Neural cell (in vitro differentiated cells): Measurements from ENCODE around the gene DUSP2. TPM values are rescaled to one million over a fixed set of nuclear protein-coding genes. Genes with fewer than 3 reads are reported as not detected.

Source experiments
- H2AFZ ChIP-seq: fragments of 200-600, 300-800 bp; sonication (generic), shearing (Covaris generic); 2 replicates; pipeline ENCODE4 v1.6.0; 2014; ENCODE audit warnings: low read depth, mild to moderate bottlenecking, antibody characterized with exemption, low read length, moderate library complexity
- H3F3A ChIP-seq: fragments of 200-600 bp; shearing (Covaris generic); 2 replicates; pipeline ENCODE4 v1.6.1; 2016; ENCODE audit warnings: mild to moderate bottlenecking, moderate library complexity, mixed read lengths, antibody characterized with exemption, low read length; ENCODE audit not compliant: insufficient read depth, poor library complexity, severe bottlenecking
- H3K27ac ChIP-seq: fragments of 200-600, 300-800 bp; sonication (generic), shearing (Covaris generic); 2 replicates; pipeline ENCODE4 v1.5.1; 2014; ENCODE audit warnings: mild to moderate bottlenecking, low read length, moderate library complexity
- H3K27me3 ChIP-seq: fragments of 300-800, 200-600 bp; sonication (generic), shearing (Covaris generic); 2 replicates; pipeline ENCODE4 v1.6.0; 2014; ENCODE audit warnings: mild to moderate bottlenecking, low read depth, low read length, moderate library complexity; ENCODE audit not compliant: insufficient read depth
- H3K36me3 ChIP-seq: fragments of 300-800, 200-600 bp; sonication (generic), shearing (Covaris generic); 2 replicates; pipeline ENCODE4 v1.5.1; 2014; ENCODE audit warnings: mild to moderate bottlenecking, antibody characterized with exemption, low read length, moderate library complexity; ENCODE audit not compliant: insufficient read depth
- H3K4me2 ChIP-seq: fragments of 300-800, 200-600 bp; sonication (generic), shearing (Covaris generic); 2 replicates; pipeline ENCODE4 v1.6.0; 2014; ENCODE audit warnings: mild to moderate bottlenecking, low read length
- H3K4me3 ChIP-seq: fragments of 300-800, 200-600 bp; sonication (generic), shearing (Covaris generic); 2 replicates; pipeline ENCODE4 v1.5.1; 2014; ENCODE audit warnings: mild to moderate bottlenecking, low read length, moderate library complexity
- H3K79me2 ChIP-seq: fragments of 200-600 bp; shearing (Covaris generic); replicated peaks from 2 replicates; pipeline ENCODE4 v1.6.0; 2014; ENCODE audit warnings: mild to moderate bottlenecking, low read length, moderate library complexity; ENCODE audit not compliant: insufficient read depth
- H3K9ac ChIP-seq: fragments of 300-800, 200-600 bp; sonication (generic), shearing (Covaris generic); 2 replicates; pipeline ENCODE4 v1.6.1; 2016; ENCODE audit warnings: mild to moderate bottlenecking, low read length, mixed read lengths
- H3K9me2 ChIP-seq: fragments of 200-600 bp; shearing (Covaris generic); 2 replicates; pipeline ENCODE4 v1.6.1; 2016; ENCODE audit warnings: mild to moderate bottlenecking, low read length, mixed read lengths; ENCODE audit not compliant: insufficient read depth
- H3K9me3 ChIP-seq: fragments of 200-600, 300-800 bp; sonication (generic), shearing (Covaris generic); 2 replicates; pipeline ENCODE4 v1.6.1; 2016; ENCODE audit warnings: mild to moderate bottlenecking, mixed run types, low read length, moderate library complexity, mixed read lengths
- H4K20me1 ChIP-seq: fragments of 200-600 bp; shearing (Covaris generic); 2 replicates; pipeline ENCODE4 v1.6.1; 2016; ENCODE audit warnings: mild to moderate bottlenecking, mixed run types; ENCODE audit not compliant: insufficient read depth
- CTCF ChIP-seq: fragments of 450-650 bp; IDR thresholded peaks from 2 replicates; pipeline ENCODE4 v1.5.1; 2014; ENCODE audit warnings: antibody characterized with exemption, mild to moderate bottlenecking, moderate library complexity; ENCODE audit not compliant: poor library complexity, severe bottlenecking
- EP300 ChIP-seq: fragments of 450-650 bp; conservative IDR thresholded peaks from 2 replicates; pipeline ENCODE4 v1.6.1; 2014; ENCODE audit warnings: antibody characterized with exemption, mild to moderate bottlenecking, moderate library complexity; ENCODE audit not compliant: poor library complexity, severe bottlenecking
- EZH2 ChIP-seq: fragments of 200-600, 300-800 bp; shearing (Covaris generic), sonication (generic); IDR thresholded peaks from 2 replicates; pipeline ENCODE4 v1.6.1; 2014; ENCODE audit warnings: antibody characterized with exemption, low read length, borderline replicate concordance, mild to moderate bottlenecking; ENCODE audit not compliant: insufficient read depth, poor library complexity, severe bottlenecking
- MXI1 ChIP-seq: fragments of 450-650 bp; conservative IDR thresholded peaks from 2 replicates; pipeline ENCODE4 v1.6.1; 2014; ENCODE audit warnings: antibody characterized with exemption, mild to moderate bottlenecking; ENCODE audit not compliant: poor library complexity, severe bottlenecking
- POLR2AphosphoS5 ChIP-seq: IDR thresholded peaks from 2 replicates; pipeline ENCODE4 v1.6.1; 2012
- RAD21 ChIP-seq: fragments of 450-650 bp; conservative IDR thresholded peaks from 2 replicates; pipeline ENCODE4 v1.6.1; 2014; ENCODE audit warnings: antibody characterized with exemption, mild to moderate bottlenecking, moderate library complexity
- REST ChIP-seq: IDR thresholded peaks from 2 replicates; pipeline ENCODE4 v1.6.1; 2012; ENCODE audit warnings: borderline replicate concordance
- SMC3 ChIP-seq: fragments of 450-650 bp; conservative IDR thresholded peaks from 2 replicates; pipeline ENCODE4 v1.6.1; 2014; ENCODE audit warnings: antibody characterized with exemption, mild to moderate bottlenecking, moderate library complexity; ENCODE audit not compliant: poor library complexity
- TAF1 ChIP-seq: IDR thresholded peaks from 2 replicates; pipeline ENCODE4 v1.6.1; 2012; ENCODE audit warnings: low read depth
- polyA plus RNA-seq: library from polyadenylated mRNA; depleted of rRNA; stranded (reverse); fragments of >200 nt; gene quantifications from 2 replicates; pipeline ENCODE4 v1.2.3, GENCODE V29; 2014

Gene DUSP2
- polyA plus RNA-seq, 1 donor from 2014 or later = 2.1 TPM

GRCh38 chr2:96114903-96115581 lies 30.2 kb downstream of the DUSP2 start:
- Histone ChIP-seq H3K36me3 (no peaks in the 10 kb centered on the region), H3K4me2 (no peak overlapping the region), H3K9me2 (no peaks in the 10 kb centered on the region), H3K9me3 (peaks cover 9% of the 10 kb centered on the region), H3K9ac (no peak overlapping the region), H3F3A (no peaks in the 10 kb centered on the region), H3K27me3 (peaks cover 25% of the 10 kb centered on the region), H3K4me3 (no peak overlapping the region), H4K20me1 (no peaks in the 10 kb centered on the region), H3K27ac (no peak overlapping the region), H3K79me2 (no peaks in the 10 kb centered on the region), H2AFZ (no peak overlapping the region)
- no peak for TF ChIP-seq TAF1
- no peak for TF ChIP-seq EP300
- no peak for TF ChIP-seq SMC3
- TF ChIP-seq EZH2 = no peak
- TF ChIP-seq RAD21 = no peak
- TF ChIP-seq POLR2AphosphoS5 = no peak
- TF ChIP-seq MXI1 = no peak
- no peak for TF ChIP-seq CTCF
- TF ChIP-seq REST = no peak

GRCh38 chr2:96114546-96114902 lies 30.7 kb downstream of the DUSP2 start:
- Histone ChIP-seq H3K9ac (no peak overlapping the region), H3K4me3 (no peak overlapping the region), H3K79me2 (no peaks in the 10 kb centered on the region), H3F3A (no peaks in the 10 kb centered on the region), H3K27ac (no peak overlapping the region), H4K20me1 (no peaks in the 10 kb centered on the region), H3K36me3 (no peaks in the 10 kb centered on the region), H3K9me2 (no peaks in the 10 kb centered on the region), H3K4me2 (no peak overlapping the region), H3K27me3 (peaks cover 25% of the 10 kb centered on the region), H3K9me3 (peaks cover 9% of the 10 kb centered on the region), H2AFZ (no peak overlapping the region)
- TF ChIP-seq EP300 = no peak
- TF ChIP-seq CTCF = no peak
- TF ChIP-seq REST = no peak
- no peak for TF ChIP-seq SMC3
- TF ChIP-seq POLR2AphosphoS5 = no peak
- no peak for TF ChIP-seq EZH2
- no peak for TF ChIP-seq MXI1
- no peak for TF ChIP-seq TAF1
- no peak for TF ChIP-seq RAD21
